ENCODE results near the gene FAS.

Gene FAS

GRCh38 chr10:88968391-88968790 lies 22.2 kb upstream of the FAS start:
- FAIRE-seq (no peak), DNase-seq (ENCODE audit: insufficient read length, low spot score) (no peak)

- DNase-seq (ENCODE audit: insufficient read length, low spot score) (no peak), FAIRE-seq (no peak)
These were observed 19.2 kb upstream of the FAS start for GRCh38 chr10:88971221-88972061.

- no peak for FAIRE-seq
These were observed 16.6 kb upstream of the FAS start for GRCh38 chr10:88974012-88974411.

GRCh38 chr10:88974446-88975376 lies 15.9 kb upstream of the FAS start:
- DNase-seq (ENCODE audit: insufficient read length, low spot score) (no peak), FAIRE-seq (no peak)

More at GRCh38 chr10:88974012-88974411, 16.6 kb upstream of the FAS start:
- DNase-seq (ENCODE audit: insufficient read length, low spot score): no peak

- DNase-seq (ENCODE audit: insufficient read length, low spot score) (no peak), FAIRE-seq (no peak)
These were observed 15.2 kb upstream of the FAS start for GRCh38 chr10:88975377-88975720.

- FAIRE-seq (no peak), DNase-seq (ENCODE audit: insufficient read length, low spot score) (no peak)
These were observed 12.1 kb upstream of the FAS start for GRCh38 chr10:88978463-88978862.

- DNase-seq (ENCODE audit: insufficient read length, low spot score): no peak
- no peak for FAIRE-seq
These were observed 11.4 kb upstream of the FAS start for GRCh38 chr10:88979153-88979562.

- FAIRE-seq (no peak), DNase-seq (ENCODE audit: insufficient read length, low spot score) (no peak)
These were observed 11.0 kb upstream of the FAS start for GRCh38 chr10:88979603-88980002.

- FAIRE-seq (no peak), DNase-seq (ENCODE audit: insufficient read length, low spot score) (no peak)
These were observed 10.4 kb upstream of the FAS start for GRCh38 chr10:88980247-88980646.

- DNase-seq (ENCODE audit: insufficient read length, low spot score) (no peak), FAIRE-seq (no peak)
These were observed 9.8 kb upstream of the FAS start for GRCh38 chr10:88980800-88981199.

GRCh38 chr10:88981435-88981834 lies 9.2 kb upstream of the FAS start:
- FAIRE-seq: no peak
- no peak for DNase-seq (ENCODE audit: insufficient read length, low spot score)

- no peak for DNase-seq (ENCODE audit: insufficient read length, low spot score)
- FAIRE-seq: no peak
These were observed 8.2 kb upstream of the FAS start for GRCh38 chr10:88982366-88982765.

- FAIRE-seq (no peak), DNase-seq (ENCODE audit: insufficient read length, low spot score) (no peak)
These were observed 7.4 kb upstream of the FAS start for GRCh38 chr10:88983206-88983605.

GRCh38 chr10:88983939-88984338 lies 6.7 kb upstream of the FAS start:
- FAIRE-seq: no peak
- DNase-seq (ENCODE audit: insufficient read length, low spot score): no peak

GRCh38 chr10:88984525-88984924 lies 6.1 kb upstream of the FAS start:
- FAIRE-seq (no peak), DNase-seq (ENCODE audit: insufficient read length, low spot score) (no peak)

GRCh38 chr10:88986549-88987242 lies 3.9 kb upstream of the FAS start:
- FAIRE-seq: no peak
- DNase-seq (ENCODE audit: insufficient read length, low spot score): no peak

- DNase-seq (ENCODE audit: insufficient read length, low spot score): no peak
- FAIRE-seq: no peak
These were observed 3.3 kb upstream of the FAS start for GRCh38 chr10:88987243-88987725.

GRCh38 chr10:88987840-88988239 lies 2.8 kb upstream of the FAS start:
- no peak for DNase-seq (ENCODE audit: insufficient read length, low spot score)

GRCh38 chr10:88989423-88989822 lies 1.2 kb upstream of the FAS start:
- no peak for FAIRE-seq
- no peak for DNase-seq (ENCODE audit: insufficient read length, low spot score)

More at GRCh38 chr10:88987840-88988239, 2.8 kb upstream of the FAS start:
- FAIRE-seq: no peak

- FAIRE-seq (no peak), DNase-seq (ENCODE audit: insufficient read length, low spot score) (no peak)
These were observed 694 bp upstream of the FAS start for GRCh38 chr10:88989824-88990383.

Data from HTR-8/SVneo (cell line).